IPS DF 6.9 (cell line): Measurements from ENCODE around the gene ITPR2.

Source experiments
- DNase-seq: peaks from one replicate; pipeline ENCODE4 v3.0.0-alpha.2; 2013; ENCODE audit warnings: low read depth, low spot score
- H3K27ac ChIP-seq: one replicate; pipeline ENCODE4 v1.5.1; 2013; ENCODE audit warnings: low read length, control low read depth
- H3K27me3 ChIP-seq: 2 replicates; pipeline ENCODE4 v1.6.1; 2013; ENCODE audit warnings: mild to moderate bottlenecking, low read length; ENCODE audit not compliant: control insufficient read depth, insufficient read depth
- H3K36me3 ChIP-seq: 2 replicates; pipeline ENCODE4 v1.6.1; 2013; ENCODE audit warnings: low read length; ENCODE audit not compliant: control insufficient read depth, insufficient read depth
- H3K4me1 ChIP-seq: 2 replicates; pipeline ENCODE4 v1.6.1; 2013; ENCODE audit warnings: low read length; ENCODE audit not compliant: control insufficient read depth, insufficient read depth
- H3K4me3 ChIP-seq: 2 replicates; pipeline ENCODE4 v1.5.1; 2013; ENCODE audit warnings: mild to moderate bottlenecking, low read length
- H3K9me3 ChIP-seq: 2 replicates; pipeline ENCODE4 v1.6.1; 2013; ENCODE audit warnings: low read length, inconsistent platforms; ENCODE audit not compliant: control insufficient read depth, insufficient read depth
- WGBS: extraction: QIAGEN DNeasy Blood & Tissue Kit; methylation state at CpG from one replicate; pipeline ENCODE4 v1.1.7; 2013; ENCODE audit warnings: mixed read lengths, missing lambda C conversion rate; ENCODE audit not compliant: insufficient read length, insufficient coverage; 5-methylcytosine and 5-hydroxymethylcytosine counted together

Gene ITPR2

GRCh38 chr12:26551385-26551784 is 281.6 kb downstream of the ITPR2 start:
- WGBS: no CpG with 5 or more reads among the region's 3 CpGs
- no peaks in the 10 kb centered on the region for H3K36me3 ChIP-seq
- H3K4me1 ChIP-seq: no peaks in the 10 kb centered on the region
- no peak overlapping the region for H3K27ac ChIP-seq
- H3K27me3 ChIP-seq: no peaks in the 10 kb centered on the region
- no peak overlapping the region for H3K4me3 ChIP-seq
- no peak for DNase-seq
- H3K9me3 ChIP-seq: no peaks in the 10 kb centered on the region

DNA sequence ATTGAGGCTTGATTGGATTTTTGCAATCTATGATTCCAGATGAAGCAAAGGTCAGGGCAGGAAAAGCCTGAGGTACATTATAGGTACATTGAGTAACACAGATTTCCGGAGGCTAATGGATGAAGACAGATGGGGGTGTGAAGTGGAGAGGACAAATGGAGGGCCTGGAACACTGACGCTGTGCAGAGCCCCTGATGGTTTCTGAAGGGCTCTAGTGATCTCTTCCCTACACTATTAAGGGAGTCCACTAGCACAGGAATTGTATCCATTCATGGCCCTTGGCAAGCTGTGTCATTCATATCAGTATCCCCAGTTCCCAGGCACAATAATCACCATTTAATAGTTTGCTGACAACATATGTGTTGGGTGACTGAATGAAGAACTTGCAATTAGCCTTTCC is 284.8 kb downstream of the ITPR2 start:
- DNase-seq: no peak
- no peak overlapping the region for H3K4me3 ChIP-seq
- H3K9me3 ChIP-seq: no peaks in the 10 kb centered on the region
- H3K36me3 ChIP-seq: no peaks in the 10 kb centered on the region
- H3K4me1 ChIP-seq: no peaks in the 10 kb centered on the region
- H3K27ac ChIP-seq: no peak overlapping the region
- no peaks in the 10 kb centered on the region for H3K27me3 ChIP-seq
- WGBS: no CpG with 5 or more reads among the region's 2 CpGs

DNA sequence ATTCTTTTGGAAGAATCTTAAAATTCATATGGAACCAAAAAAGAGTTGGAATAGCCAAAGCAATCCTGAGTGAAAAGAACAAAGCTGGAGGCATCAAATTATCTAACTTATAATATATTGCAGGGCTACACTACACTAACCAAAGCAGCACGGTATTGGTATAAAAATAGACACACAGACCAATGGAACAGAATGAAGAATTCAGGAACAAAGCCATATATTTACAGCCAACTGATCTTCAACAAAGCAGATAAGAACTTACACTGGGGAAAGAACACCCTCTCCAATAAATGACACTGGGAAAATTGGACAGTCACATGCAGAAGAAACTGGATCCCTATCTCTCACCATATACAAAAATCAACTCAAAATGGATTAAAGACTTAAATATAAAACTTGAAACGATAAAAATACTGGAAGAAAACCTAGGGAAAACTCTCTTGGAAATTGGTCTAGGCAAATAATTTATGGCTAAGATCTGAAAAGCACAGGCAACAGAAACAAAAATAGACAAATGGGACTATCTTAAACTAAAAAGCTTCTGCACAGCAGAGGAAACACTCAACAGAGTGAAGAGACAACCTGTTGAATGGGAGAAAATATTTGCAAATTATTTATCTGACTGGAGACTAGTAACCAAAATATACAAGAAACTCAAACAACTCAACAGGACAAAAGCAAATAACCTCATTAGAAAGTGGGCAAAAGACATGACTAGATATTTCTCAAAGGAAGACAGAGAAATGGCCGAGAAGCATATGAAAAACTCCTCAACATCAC is 286.3 kb downstream of the ITPR2 start:
- no CpG with 5 or more reads among the region's 3 CpGs for WGBS
- Histone ChIP-seq H3K27ac (no peak overlapping the region), H3K4me3 (no peak overlapping the region), H3K36me3 (no peaks in the 10 kb centered on the region), H3K27me3 (no peaks in the 10 kb centered on the region), H3K4me1 (no peaks in the 10 kb centered on the region), H3K9me3 (no peaks in the 10 kb centered on the region)
- no peak for DNase-seq

GRCh38 chr12:26539131-26539530 is 293.9 kb downstream of the ITPR2 start:
- H3K36me3 ChIP-seq: no peaks in the 10 kb centered on the region
- no peaks in the 10 kb centered on the region for H3K27me3 ChIP-seq
- no peaks in the 10 kb centered on the region for H3K9me3 ChIP-seq
- DNase-seq: no peak
- H3K4me3 ChIP-seq: no peak overlapping the region
- no CpG with 5 or more reads among the region's 4 CpGs for WGBS
- H3K27ac ChIP-seq: no peak overlapping the region
- no peaks in the 10 kb centered on the region for H3K4me1 ChIP-seq

DNA sequence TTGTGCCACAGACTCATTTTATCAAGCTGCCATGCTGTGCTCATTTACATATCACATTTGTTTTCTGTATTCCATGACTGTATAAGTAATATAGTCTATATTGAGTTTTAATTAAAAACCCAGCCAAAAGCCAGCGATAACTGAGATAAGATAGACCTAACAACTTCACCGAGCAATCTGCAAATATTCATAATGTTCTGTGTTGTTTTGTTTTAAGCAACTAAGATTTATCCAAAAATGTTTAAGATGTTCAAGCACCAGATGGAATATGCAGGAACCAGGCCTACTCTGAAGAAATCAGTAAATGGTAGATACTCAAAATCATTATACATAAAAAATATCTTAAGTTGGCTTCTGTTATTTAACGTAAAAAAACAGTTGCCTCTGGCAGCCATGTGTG is 295.3 kb downstream of the ITPR2 start:
- WGBS: no CpG with 5 or more reads among the region's 3 CpGs
- Histone ChIP-seq H3K4me3 (no peak overlapping the region), H3K4me1 (no peaks in the 10 kb centered on the region), H3K36me3 (no peaks in the 10 kb centered on the region), H3K27me3 (no peaks in the 10 kb centered on the region), H3K9me3 (no peaks in the 10 kb centered on the region), H3K27ac (no peak overlapping the region)
- no peak for DNase-seq

DNA sequence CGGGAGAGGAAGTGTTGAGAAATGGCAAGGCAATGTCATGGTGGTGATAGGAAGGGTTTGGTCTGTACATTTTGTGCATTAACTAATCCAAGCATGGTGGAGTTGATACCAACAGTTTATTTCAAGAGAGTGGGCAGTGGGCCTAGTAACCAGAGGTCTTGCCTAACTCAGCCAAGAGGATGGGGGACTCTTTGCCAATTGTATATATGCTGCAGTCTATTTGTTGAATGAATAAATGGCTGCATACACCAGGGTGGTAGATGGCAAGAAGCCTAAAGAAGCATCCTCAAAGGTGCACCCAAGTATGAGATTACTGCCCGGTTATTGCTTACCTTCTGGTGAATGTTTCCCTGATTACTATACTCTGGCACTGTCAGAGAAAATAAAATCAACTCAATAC is 295.9 kb downstream of the ITPR2 start:
- Histone ChIP-seq H3K4me1 (no peaks in the 10 kb centered on the region), H3K36me3 (no peaks in the 10 kb centered on the region), H3K27ac (no peak overlapping the region), H3K27me3 (no peaks in the 10 kb centered on the region), H3K4me3 (no peak overlapping the region), H3K9me3 (no peaks in the 10 kb centered on the region)
- DNase-seq: no peak
- no CpG with 5 or more reads among the region's 2 CpGs for WGBS

GRCh38 chr12:26535826-26536225 is 297.2 kb downstream of the ITPR2 start:
- H3K4me3 ChIP-seq: no peak overlapping the region
- no peaks in the 10 kb centered on the region for H3K27me3 ChIP-seq
- H3K36me3 ChIP-seq: no peaks in the 10 kb centered on the region
- no peaks in the 10 kb centered on the region for H3K9me3 ChIP-seq
- DNase-seq: no peak
- no peak overlapping the region for H3K27ac ChIP-seq
- no CpG with 5 or more reads among the region's 4 CpGs for WGBS
- no peaks in the 10 kb centered on the region for H3K4me1 ChIP-seq

DNA sequence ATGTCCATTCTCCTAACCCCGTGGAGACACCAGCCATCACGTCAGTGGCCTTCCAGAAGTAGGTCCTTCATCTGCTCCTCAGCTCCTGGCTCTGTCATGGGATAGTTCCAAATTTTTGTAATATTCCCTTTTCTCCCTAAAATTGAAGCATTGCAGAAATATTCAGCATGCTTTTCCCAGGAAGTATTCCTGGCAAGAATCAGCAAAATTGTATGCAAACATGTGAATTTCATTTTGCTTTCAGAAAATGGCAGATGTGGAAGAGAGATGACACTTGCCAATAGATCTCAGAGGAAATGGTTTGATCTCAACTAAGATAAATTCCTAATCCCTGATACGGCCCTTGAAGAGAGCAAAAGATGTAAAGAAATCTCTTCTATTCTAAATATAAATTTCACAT is 298.9 kb downstream of the ITPR2 start:
- no peaks in the 10 kb centered on the region for H3K27me3 ChIP-seq
- no peak for DNase-seq
- no peak overlapping the region for H3K27ac ChIP-seq
- H3K9me3 ChIP-seq: no peaks in the 10 kb centered on the region
- WGBS: no CpG with 5 or more reads among the region's 3 CpGs
- no peak overlapping the region for H3K4me3 ChIP-seq
- no peaks in the 10 kb centered on the region for H3K36me3 ChIP-seq
- no peaks in the 10 kb centered on the region for H3K4me1 ChIP-seq

GRCh38 chr12:26533211-26533610 is 299.8 kb downstream of the ITPR2 start:
- Histone ChIP-seq H3K36me3 (no peaks in the 10 kb centered on the region), H3K27ac (no peak overlapping the region), H3K9me3 (no peaks in the 10 kb centered on the region), H3K4me1 (no peaks in the 10 kb centered on the region), H3K4me3 (no peak overlapping the region), H3K27me3 (no peaks in the 10 kb centered on the region)
- no CpG with 5 or more reads among the region's 3 CpGs for WGBS
- no peak for DNase-seq

DNA sequence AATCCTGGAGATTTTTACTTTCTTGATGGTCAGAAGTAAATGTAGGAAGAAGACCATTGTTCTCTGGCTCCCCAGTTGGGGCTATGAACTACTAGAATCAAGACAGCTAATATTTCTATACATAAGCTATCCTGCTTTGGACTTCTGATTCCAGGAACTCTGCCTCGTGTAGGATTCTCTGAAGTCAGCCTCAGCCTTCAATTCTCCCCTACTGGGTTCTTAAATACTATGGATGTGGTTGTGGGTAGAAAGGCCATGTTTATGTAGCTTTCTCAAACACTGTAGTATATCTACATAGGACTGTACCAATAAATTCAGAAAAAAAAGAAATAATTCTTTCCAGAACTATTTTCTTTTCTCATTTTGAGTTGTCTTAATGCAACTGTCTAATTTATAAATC is 302.5 kb downstream of the ITPR2 start:
- Histone ChIP-seq H3K27me3 (no peaks in the 10 kb centered on the region), H3K9me3 (no peaks in the 10 kb centered on the region), H3K27ac (no peak overlapping the region), H3K4me1 (no peaks in the 10 kb centered on the region), H3K36me3 (no peaks in the 10 kb centered on the region), H3K4me3 (no peak overlapping the region)
- no peak for DNase-seq
- no CpG with 5 or more reads among the region's 1 CpG for WGBS

DNA sequence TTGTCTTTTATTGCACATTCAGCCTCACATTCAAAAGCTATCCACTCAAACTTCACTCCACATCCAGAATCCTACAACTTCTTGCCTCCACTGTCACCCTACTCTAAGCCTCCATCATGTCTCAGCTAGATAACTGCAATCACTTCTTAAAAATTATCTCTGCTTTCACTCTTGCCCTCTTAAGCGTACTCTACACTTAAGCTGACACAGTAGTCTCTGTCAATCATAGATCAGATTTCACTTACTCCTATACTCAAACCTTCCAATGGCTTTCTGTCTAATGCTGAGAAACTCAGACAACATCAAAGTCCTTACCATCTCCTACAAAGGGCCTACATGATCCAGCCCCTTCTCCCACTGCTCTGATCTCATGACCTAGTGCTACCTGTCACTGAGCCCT is 304.1 kb downstream of the ITPR2 start:
- H3K9me3 ChIP-seq: no peaks in the 10 kb centered on the region
- H3K36me3 ChIP-seq: no peaks in the 10 kb centered on the region
- H3K4me1 ChIP-seq: no peaks in the 10 kb centered on the region
- no peak overlapping the region for H3K27ac ChIP-seq
- no peaks in the 10 kb centered on the region for H3K27me3 ChIP-seq
- H3K4me3 ChIP-seq: no peak overlapping the region
- DNase-seq: no peak
- WGBS: no CpG with 5 or more reads among the region's 1 CpG
